MV-4-11 (cell line): Measurements from ENCODE around the gene FAM20B.
A peak's percentile ranks its signal among the peaks of the same experiment; 100 is the strongest.
"Not testable (repeated sequence)": the region's sequence is repeated elsewhere in the genome, so short reads cannot be mapped to it uniquely, and the experiment has no call there.

Source experiments
- DNase-seq: peaks from one replicate; lab custom pipeline; 2025; lab: John Stamatoyannopoulos, UW

FAM20B gene, protein sequence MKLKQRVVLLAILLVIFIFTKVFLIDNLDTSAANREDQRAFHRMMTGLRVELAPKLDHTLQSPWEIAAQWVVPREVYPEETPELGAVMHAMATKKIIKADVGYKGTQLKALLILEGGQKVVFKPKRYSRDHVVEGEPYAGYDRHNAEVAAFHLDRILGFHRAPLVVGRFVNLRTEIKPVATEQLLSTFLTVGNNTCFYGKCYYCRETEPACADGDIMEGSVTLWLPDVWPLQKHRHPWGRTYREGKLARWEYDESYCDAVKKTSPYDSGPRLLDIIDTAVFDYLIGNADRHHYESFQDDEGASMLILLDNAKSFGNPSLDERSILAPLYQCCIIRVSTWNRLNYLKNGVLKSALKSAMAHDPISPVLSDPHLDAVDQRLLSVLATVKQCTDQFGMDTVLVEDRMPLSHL

DNA sequence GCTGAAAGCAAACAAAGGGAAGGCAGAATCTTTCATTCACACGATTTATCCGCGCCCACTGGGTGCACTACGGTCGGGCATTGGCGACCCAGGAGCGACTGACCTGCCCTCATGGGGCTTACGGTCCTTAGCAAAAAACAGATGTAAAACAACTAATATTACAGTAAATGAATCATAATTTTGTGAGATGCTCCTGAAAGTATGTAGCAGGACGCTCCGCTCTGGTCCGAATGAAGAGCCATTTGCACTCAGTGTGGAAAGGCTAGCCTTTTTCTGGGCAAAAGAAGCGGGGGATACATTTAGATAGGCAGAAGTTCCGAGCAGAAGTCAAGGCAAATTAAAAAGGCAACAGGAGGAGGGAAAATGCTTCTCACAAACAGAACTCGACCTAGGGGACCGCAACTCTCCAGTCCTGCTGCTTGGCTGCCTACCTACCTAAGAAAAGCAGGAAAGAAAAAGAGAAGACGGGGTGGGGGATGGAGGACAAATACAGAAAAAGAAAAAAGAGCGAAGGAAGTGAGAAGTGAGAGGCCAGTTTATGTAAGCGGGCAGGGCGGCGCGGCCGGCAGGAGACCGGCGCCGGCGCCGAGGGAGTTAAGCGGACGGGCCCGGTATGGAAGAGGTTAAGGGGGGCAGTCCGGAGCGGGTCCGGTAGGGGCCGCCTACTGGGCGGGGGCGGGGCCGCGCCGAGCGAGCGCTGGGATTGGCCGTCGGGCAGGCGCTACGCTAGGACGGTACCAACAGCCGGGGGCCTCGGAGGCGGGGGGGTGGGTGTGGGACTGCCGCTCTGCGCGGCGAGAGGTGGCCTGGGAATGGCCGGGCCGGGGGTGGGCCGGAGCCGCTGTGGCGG, at the start of gene FAM20B:
FAM20B (plus strand) TSS at position 770 of the 850 bp plus-strand sequence. CDS start 17,954 bp downstream, outside the sequence.
- peak; percentile 81 for DNase-seq

DNA sequence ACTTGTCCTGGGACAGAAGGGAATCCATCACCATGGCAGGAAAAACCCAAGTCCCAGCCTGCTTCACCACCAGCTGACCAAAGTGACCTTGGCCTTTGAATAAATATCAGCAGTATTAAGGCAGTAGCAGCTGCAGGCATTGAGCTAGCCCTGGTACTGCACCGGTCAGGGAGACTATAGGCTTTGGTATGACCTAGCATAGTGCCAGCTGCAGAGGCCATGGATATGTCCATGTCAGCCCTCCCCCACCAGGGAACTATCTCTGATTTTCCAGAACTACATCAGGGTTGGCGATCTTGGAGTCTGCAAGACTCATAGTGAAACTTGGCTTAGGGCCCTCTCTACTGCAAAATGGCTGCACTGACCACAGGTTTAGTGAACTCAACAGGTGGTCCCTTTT, 49.2 kb upstream of the FAM20B start:
- DNase-seq: no peak

DNA sequence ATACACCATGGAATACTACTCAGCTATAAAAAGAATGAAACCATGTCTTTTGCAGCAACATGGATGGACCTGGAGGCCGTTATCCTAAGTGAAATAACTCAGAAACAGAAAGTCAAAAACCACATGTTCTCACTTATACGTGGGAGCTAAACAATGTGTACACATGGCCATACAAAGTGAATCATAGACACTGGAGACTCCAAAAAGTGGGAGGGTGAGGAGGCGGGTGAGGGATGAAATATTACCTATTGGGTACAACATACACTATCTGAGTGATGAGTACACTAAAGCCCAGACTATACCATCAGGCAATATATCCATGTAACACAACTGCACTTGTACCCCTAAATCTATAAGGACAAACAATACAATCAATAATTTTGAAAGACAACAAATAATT, 39.5 kb upstream of the FAM20B start:
- DNase-seq: no peak

DNA sequence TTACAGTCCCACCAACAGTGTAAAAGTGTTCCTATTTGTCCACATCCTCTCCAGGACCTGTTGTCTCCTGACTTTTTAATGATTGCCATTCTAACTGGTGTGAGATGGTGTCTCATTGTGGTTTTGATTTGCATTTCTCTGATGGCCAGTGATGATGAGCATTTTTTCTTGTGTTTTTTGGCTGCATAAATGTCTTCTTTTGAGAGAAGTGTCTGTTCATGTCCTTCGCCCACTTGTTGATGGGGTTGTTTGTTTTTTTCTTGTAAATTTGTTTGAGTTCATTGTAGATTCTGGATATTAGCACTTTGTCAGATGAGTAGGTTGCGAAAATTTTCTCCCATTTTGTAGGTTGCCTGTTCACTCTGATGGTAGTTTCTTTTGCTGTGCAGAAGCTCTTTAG, 37.5 kb upstream of the FAM20B start:
- not testable (repeated sequence) for DNase-seq

DNA sequence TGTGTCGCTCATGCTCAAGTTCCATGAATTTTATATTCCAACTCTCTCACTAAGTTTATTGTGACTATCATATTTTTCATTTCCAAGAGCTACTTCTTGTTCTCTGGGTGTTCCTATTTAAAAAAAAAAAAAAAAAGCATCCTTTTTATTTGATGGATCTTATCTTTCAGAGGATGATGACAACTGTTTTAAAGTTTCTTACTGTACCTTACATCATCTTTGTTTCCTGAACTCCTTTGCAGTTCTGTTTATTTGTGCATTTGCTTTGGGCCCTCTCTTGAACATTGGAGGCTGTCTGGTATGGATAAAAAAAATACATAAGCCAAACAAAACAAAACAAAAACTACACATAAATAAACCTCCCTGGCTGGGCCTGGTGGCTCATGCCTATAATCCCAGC, 32.1 kb upstream of the FAM20B start:
- DNase-seq: no peak

DNA sequence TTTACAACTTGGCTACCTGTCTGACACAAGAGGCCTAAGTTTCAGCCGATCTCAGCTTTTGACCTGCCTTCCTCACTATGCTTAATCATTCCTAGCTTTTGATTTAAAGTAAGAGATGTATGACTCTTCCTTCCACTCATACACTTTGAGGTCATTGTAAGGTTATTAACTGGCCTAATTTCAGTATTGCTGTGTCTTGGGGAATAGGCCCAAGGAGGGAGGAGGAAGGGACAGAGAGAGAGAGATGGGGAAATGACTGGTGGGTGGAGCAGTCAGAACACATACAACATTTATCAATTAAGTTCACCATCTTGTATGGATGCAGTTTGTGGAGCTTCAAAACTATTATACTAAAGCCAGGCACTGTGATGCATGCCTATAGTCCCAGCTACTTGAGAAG, 28.3 kb upstream of the FAM20B start:
- no peak for DNase-seq

DNA sequence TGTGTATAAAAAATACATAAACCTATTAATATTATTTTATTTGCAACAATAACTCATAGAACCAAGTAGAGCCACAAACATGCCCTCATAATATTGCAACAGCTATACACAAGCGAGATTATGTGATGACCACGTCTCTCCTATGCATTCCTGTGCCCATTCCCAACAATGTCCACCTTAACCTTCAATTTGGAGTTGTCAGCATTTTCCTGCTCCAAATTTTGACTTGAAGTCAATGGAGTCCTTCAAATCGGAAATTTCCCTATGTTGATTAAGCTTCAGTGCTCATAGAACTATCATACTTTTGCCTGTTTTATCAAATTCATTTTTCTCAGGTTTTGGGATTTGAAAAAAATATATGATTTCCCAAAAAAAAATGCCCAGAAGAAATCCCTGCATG, 27.4 kb upstream of the FAM20B start:
- DNase-seq: no peak

DNA sequence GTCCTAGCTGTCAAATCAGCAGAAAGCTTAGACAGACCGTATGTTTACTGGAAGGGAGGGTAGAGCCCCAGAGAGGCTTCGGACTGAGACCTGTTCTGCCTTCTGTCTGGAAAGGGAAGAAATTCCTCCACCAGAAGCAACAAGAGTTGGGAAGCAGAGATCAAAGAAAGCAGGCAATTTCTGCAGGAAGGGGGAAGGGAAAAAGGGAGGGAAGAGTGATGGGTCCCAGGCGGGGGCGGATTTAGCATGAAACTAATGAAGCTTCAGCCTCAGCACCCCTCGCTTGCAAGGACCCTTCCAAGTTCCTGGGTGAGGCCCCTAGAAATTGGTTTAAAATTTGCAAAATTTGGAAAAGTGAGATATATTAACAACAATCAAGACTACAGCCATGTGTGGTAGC, 26.6 kb upstream of the FAM20B start:
- no peak for DNase-seq

DNA sequence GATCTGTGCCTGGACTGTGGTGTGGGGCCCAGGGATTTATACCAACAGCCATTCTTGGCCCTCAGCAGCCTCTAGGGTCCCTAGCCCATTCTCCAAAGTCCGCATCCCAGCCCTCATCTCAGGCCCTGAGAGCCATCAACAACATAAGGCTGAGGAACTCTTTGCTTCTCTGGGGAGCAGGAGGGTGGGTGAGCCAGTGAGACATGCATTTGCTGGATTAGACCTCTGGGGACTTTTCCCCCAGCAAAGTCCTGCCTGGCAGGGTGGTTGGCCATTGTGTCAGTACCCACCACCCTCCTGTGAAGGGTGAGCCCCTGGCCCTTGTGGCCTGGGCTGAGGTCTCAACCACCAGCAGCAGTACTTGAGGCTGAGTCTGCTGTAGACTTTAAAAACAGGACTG, 24.2 kb upstream of the FAM20B start:
- DNase-seq: no peak

DNA sequence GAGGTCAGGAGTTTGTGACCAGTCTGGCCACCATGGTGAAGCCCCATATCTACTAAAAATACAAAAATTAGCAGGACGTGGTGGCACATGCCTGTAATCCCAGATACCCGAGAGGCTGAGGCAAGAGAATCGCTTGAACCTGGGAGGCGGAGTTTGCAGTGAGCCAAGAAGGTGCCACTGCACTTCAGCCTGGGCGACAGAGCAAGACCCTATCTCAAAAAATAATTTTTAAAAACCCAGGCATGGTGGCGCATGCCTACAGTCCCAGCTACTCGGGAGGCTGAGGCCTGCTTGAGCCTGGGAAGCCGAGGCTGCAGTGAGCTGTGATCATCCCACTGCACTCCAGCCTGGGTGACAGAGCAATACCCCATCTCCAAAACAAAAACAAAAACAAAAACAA, 23.6 kb upstream of the FAM20B start:
- not testable (repeated sequence) for DNase-seq

DNA sequence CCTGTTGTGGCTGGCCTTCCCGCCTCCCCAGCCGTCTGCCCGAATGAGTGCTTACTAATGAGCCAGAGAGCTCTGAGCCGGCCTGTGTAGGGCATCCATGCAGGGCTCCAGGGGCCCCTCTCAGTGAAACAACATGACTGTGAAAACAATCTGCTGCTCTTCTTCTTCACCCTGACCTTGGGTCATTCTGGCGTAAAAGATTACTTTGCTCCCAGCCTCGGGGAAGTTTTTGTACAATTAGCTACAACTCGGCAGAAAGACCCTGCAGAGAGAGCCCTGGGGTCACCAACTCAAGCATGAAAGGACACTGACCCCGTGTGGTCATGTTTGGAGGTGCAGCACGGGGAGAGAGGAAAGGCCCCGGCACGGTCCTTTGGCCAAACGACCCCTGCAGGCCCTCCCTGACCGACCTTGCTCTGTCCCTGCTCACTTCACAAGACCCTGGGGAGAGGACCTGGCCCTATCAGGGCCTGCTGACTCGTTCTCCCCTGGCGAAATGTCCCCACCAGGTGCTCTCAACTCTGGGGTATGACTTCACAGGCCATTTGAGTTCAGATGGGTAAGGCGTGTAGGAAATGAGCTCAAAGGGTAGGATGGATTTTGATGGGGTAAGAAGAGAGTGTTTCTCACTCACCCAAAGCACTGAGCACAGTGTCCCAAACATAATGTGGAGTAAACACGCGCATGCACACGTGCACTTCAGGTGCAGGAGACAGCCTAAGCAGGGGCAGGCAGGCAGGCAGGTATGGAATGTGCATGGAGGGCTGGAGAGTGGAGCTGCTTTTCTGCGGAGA, 22.9 kb upstream of the FAM20B start:
- peak; percentile 33 for DNase-seq

DNA sequence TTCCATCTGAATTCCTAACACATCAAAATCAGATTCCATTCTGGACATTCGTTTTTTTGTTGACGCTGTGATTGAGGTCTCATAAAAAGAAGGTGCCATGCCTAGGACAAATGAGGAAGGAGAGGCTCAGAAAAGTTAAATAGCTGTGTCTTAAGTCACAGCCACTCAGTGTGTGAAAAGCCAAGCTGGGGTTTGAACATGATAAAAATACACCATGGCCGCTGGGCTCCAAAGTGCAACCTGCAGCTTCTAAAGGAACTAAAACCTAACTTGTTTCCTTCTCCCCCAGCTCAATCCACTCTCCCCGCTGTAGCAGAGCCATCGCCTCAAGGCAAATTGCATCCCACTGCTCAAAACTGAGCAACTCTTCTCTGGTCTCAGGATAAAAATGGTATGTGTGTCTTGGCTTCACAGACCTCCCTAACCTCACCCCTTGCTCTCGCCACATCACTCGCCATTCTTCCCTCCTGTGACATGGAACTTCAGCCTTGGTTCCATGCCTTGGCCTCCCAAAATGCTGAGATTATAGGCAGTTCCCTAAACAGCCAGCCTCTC, 22.1 kb upstream of the FAM20B start:
- no peak for DNase-seq

DNA sequence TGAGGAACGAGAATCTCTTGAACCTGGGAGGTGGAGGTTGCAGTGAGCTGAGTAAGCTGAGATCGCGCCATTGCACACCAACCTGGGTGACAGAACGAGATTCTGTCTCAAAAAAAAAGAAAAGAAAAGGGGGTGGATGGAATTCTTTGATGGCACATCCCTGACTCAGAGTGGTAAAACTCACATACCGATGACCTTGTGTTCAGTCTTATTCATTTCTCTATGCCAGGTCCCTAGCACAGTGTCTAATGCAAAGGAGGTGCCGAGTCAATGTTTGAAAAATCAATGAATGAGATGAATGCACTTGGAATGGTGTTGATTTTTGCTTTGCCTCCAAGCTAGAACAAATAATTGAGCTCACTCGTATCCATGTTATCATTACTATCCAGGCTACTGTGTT, 18.5 kb upstream of the FAM20B start:
- no peak for DNase-seq

DNA sequence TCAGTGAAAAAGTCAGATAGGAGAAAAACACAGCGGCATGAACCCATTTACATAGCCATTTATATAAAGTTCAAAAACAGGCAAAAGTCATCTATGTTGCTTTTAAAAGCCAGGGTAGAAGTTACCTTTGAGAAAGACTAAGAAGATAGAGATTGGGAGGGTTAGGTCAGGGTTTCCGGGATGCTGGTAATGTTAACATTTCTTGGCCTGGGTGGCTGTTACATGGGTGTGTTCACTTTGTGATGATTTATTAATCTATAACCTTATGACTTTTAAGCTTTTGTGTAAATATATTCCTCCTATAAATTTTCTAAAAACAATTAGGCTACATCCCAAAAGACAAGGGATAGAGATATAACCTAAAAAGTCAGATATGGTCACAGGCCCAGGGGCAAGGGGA, 15.0 kb upstream of the FAM20B start:
- no peak for DNase-seq

DNA sequence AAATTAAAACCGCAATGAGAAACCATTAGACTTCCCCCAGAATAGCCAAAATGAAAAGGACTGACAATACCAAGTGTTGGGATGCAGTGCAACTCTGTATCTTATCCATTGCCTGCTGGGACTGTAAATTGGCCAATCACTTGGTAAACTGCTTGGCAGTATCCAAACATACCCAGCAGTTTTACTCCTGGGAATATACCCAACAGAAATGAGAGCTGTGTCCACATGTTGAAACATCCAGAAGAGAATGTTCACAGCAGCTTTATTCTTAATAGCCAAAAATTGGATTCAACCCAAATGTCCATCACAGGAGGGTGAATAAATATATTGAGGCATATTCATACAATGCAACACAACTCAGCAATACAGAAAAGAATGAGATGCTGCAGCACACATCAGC, 13.7 kb upstream of the FAM20B start:
- DNase-seq: no peak

DNA sequence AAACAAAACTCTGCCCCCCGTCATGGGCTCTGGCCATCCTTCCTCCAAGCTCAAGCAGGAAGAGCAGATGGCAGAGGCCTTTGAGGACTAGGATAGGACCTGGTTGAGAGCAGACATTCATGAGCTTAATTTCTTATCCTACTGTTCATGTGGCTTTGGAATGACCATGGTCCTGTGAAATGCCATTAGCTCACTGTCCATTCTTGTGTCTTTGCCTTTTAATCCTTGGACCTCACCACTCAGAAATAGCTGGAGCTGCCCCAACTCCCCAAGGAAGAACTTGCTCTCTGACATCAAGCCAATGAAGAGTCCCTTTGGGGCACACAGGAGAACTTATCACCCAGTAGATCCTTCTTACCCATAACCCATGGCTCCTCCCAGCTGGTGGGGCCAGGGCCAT, 11.6 kb upstream of the FAM20B start:
- no peak for DNase-seq

DNA sequence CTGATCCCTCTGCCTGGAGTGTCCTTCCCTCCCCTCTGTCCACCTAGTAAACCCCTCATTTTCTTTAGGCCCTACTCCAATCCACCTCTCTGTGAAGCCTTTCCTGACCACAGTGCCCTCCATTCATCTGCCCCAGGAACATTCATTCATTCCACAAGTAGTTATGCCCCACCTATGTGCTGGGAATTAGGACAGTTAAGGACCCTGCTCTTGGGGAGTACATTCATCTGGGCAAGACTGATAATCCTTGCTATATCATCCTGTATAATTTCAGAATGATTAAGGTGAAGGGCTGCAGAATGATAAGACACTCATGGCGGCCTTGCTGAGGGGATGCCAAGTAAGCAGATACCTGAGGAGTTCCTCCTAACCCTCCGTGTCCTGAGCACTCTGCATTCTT, 10.3 kb upstream of the FAM20B start:
- DNase-seq: no peak

DNA sequence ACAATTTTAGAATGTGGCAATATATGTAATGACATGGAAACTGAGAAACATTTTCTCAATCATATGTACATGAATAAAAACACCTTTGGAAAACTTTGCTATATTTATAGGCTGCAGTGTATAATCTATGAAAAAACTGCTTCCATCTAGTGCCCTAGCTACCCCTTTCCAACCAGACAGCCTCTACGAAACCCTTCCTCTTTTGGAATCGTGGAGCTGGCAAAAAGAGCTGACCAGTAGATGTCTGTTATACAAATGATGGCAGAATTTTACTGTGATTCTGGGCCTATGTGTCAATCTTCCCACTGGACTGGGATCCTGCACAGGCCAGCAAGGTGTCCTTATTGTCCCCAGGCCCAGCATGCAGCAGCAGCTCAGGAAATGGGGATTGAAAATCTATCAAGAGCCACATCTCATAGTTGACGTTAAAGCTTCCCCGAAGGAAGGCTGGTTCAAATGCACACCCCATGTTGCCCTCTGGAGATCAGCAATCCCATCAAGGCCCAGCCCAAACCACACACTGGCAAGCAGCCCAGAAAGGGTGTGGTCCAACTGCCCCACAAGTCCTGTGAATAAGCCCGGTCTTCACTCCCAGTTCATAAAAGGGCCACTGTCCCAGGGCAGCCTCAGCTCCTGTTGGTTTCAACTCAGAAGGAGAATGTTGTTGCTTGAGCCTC, 8.8 kb upstream of the FAM20B start:
- peak; percentile 89 for DNase-seq

DNA sequence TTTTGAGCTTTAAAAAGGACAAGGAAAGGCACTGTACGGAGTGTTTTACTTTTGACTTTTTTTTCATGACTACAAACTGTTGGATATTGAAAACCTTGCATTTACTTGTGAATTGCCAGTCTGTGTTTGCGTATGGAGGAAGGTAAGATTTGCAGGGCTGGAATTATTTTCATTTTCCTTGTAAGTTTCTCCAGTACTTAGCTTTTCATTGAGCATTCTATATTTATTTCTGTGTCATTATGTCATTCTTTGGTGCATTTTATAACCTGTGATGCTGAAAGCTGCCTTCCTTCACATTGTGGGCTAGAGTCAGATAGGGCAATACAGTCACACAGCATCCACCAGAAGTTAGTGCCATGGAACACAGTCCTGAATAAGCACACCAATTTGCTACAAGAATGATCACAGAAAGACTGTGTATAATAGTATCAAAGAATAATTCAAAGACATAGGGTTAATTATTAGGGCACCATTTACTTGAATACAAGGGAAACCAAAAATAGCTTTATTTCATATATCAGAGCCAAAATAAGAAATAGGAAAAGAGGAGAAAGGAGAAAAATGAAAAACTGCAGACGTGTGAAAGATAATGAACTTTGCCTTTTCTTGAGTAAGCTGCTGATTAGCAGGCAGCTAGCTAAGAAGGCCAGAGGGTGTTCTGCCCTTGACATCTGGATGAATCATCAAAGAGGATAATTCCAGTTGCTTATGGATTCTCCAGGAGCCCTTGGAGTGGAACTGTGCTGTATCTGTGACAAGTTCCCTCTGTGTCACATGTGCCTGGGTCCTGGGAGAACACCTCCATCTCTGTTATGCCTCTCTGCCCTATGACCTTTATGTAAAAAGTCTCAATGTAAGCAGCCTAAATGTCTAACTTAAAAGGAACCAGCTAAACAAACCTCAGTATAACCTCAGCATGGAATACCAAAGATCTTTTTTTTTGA, 8.0 kb upstream of the FAM20B start:
- no peak for DNase-seq

DNA sequence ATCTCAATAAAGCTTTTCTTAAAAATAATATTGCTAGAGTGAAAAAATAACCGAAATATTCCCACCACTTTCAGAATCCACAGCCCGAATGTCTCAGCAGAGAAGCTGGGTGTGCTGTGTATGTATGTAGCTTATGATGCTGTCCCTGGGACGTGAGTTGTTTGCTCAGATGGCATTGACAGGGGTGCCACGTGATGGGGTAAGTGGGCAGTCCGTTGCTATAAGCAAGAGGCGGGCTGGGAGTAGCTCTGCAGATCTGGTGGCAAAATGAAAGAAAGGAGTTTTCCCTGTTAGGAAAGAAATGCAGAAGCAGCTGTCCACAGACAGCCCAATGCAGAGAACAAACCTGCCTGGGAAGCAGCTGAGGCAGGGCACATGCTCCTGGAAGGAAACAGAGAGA, 3.8 kb upstream of the FAM20B start:
- DNase-seq: peak; percentile 57
